ENCODE measurements around the gene GBP4. TPM values are rescaled to one million over a fixed set of nuclear protein-coding genes. Genes with fewer than 3 reads are reported as not detected.

The GBP4 gene
- total RNA-seq, 8 experiments from 2014 or later: 0.21 to 1.9 (median 0.40) TPM; not detected in 1

DNA sequence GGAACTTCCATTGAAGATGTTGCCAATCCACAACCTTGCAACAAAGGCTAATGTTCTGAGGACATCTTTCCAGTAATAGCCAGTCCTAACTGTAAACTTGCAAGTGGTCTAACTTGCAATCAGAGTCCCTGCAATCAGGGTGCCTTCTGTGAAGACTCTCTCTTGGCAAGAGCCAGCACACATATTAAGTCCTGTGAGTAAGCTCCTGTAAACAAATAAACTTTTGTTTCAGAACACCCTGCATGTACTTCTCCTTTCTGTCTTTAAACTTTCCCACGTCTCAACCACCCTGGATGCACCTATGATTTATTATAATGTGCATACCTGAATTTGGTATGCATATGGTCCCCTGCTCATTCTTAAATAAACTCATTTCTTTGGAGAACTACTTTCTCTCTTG lies 32.0 kb downstream of the GBP4 start:
- in situ Hi-C loops (cut with MboI; ENCODE audit: low pct_unique_long_range_greater_than_20kb in 2 of 9, low sequenced_read_pairs in 9 of 9, unreplicated experiment in 9 of 9): no loop called here
- no peaks in the 10 kb centered on the region for H3K4me1 ChIP-seq (replicated peaks in 1 of 2)
- H3K27ac ChIP-seq: no peak overlapping the region
- no peak overlapping the region for H3K4me3 ChIP-seq
- 0 to 67% (median 49%) methylated on average over 1 of the region's 1 CpG; no CpG with 5 or more reads in 4 of the 10 experiments for WGBS, 10 experiments
- ATAC-seq (replicated peaks in 6 of 8): peak in 1 of 8 experiments; percentile 22

DNA sequence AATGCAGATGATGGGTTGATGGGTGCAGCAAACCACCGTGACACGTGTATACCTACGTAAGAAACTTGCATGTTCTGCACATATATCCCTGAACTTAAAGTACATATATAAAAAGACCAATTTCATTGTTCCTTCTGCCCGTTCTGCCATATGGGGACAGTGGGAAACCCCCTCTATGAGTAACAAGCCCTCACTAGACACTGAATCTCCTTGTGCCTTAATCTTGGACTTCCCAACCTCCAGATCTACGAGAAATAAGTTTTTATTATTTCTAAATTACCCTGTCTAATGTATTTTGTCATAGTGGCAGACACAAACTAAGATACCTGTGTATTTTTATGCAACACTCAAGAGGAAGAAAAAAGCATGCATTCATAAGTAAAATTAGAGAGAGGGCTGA lies 32.9 kb downstream of the GBP4 start:
- 48 to 100% (median 78%) methylated on average over 1 to 5 of the region's 5 CpGs; no CpG with 5 or more reads in 3 of the 10 experiments for WGBS, 10 experiments
- in situ Hi-C loops (cut with MboI; ENCODE audit: low pct_unique_long_range_greater_than_20kb in 2 of 9, low sequenced_read_pairs in 9 of 9, unreplicated experiment in 9 of 9): no loop called here
- Histone ChIP-seq H3K4me3 (no peak overlapping the region), H3K27ac (no peak overlapping the region), H3K4me1 (replicated peaks in 1 of 2) (no peaks in the 10 kb centered on the region)
- ATAC-seq (replicated peaks in 6 of 8): no peak

DNA sequence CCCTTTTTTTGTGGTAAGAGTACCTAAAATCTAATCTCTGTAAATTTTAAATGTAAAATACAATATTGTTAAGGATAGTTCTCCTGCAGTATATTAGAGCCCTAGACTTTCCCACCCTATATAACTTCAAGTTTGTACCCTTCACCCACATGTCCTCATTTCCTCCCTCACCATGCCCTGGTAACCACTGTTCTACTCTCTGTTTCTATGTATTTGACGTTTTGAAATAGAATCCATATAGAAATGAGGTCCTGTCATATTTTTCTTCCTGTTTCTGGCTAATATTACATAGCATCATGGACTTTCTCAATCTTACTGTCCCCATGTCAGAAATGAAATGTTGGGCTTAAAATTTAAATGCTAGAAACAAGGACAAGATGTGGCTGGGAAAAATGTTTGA lies 47.7 kb downstream of the GBP4 start:
- in situ Hi-C loops (cut with MboI; ENCODE audit: low pct_unique_long_range_greater_than_20kb in 2 of 9, low sequenced_read_pairs in 9 of 9, unreplicated experiment in 9 of 9): no loop called here
- no peaks in the 10 kb centered on the region for H3K4me1 ChIP-seq (replicated peaks in 1 of 2)
- no peak for ATAC-seq (replicated peaks in 6 of 8)
- 12 to 83% (median 64%) methylated on average over 1 of the region's 1 CpG; no CpG with 5 or more reads in 1 of the 10 experiments for WGBS, 10 experiments
- H3K4me3 ChIP-seq: no peak overlapping the region
- no peak overlapping the region for H3K27ac ChIP-seq

- Histone ChIP-seq H3K27ac (no peak overlapping the region), H3K4me1 (replicated peaks in 1 of 2) (no peaks in the 10 kb centered on the region), H3K4me3 (no peak overlapping the region)
- in situ Hi-C loops (cut with MboI; ENCODE audit: low pct_unique_long_range_greater_than_20kb in 2 of 9, low sequenced_read_pairs in 9 of 9, unreplicated experiment in 9 of 9): no loop called here
- WGBS, 10 experiments: 64 to 86% (median 78%) methylated on average over 1 to 3 of the region's 3 CpGs; no CpG with 5 or more reads in 2 of the 10 experiments
- ATAC-seq (replicated peaks in 6 of 8): no peak
These were observed 48.8 kb downstream of the GBP4 start for GRCh38 chr1:89149976-89150375.

DNA sequence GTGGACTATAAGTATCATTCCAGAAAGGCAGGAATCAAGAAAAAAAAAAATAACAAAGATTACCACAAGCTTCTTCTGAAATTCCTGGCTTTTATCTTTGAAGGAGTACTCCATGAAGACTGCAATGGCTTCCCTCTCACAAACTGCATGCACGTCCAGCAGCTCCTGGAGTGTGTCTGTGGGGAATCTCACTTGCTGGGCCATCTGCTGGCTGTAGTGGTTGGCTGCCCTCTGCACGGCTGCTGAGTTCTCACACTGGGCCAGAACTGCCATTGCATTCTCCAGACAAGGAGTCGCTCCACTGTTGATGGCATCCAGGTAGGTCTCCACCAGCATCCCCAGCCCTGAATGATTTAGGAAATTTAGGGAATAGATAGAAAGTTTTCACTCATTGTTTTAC lies 49.5 kb downstream of the GBP4 start:
- no peak overlapping the region for H3K4me3 ChIP-seq
- no peaks in the 10 kb centered on the region for H3K4me1 ChIP-seq (replicated peaks in 1 of 2)
- ATAC-seq (replicated peaks in 6 of 8): peak in 5 of 8 experiments; percentile 35 to 82 (median 65)
- no peak overlapping the region for H3K27ac ChIP-seq
- 20 to 57% (median 49%) methylated on average over 2 to 3 of the region's 3 CpGs; no CpG with 5 or more reads in 4 of the 10 experiments for WGBS, 10 experiments
- in situ Hi-C loops (cut with MboI; ENCODE audit: low pct_unique_long_range_greater_than_20kb in 2 of 9, low sequenced_read_pairs in 9 of 9, unreplicated experiment in 9 of 9): no loop called here

- WGBS, 10 experiments: 17 to 100% (median 86%) methylated on average over 1 to 3 of the region's 3 CpGs; no CpG with 5 or more reads in 2 of the 10 experiments
- in situ Hi-C loops (cut with MboI; ENCODE audit: low pct_unique_long_range_greater_than_20kb in 2 of 9, low sequenced_read_pairs in 9 of 9, unreplicated experiment in 9 of 9): no loop called here
- Histone ChIP-seq H3K4me3 (no peak overlapping the region), H3K4me1 (replicated peaks in 1 of 2) (no peaks in the 10 kb centered on the region), H3K27ac (no peak overlapping the region)
- ATAC-seq (replicated peaks in 6 of 8): no peak
These were observed 50.8 kb downstream of the GBP4 start for GRCh38 chr1:89147678-89148658.

GRCh38 chr1:89146721-89147120 lies 52.0 kb downstream of the GBP4 start:
- Histone ChIP-seq H3K27ac (no peak overlapping the region), H3K4me3 (no peak overlapping the region), H3K4me1 (replicated peaks in 1 of 2) (no peaks in the 10 kb centered on the region)
- in situ Hi-C loops (cut with MboI; ENCODE audit: low pct_unique_long_range_greater_than_20kb in 2 of 9, low sequenced_read_pairs in 9 of 9, unreplicated experiment in 9 of 9): no loop called here
- WGBS, 10 experiments: 42 to 88% (median 76%) methylated on average over 1 to 3 of the region's 3 CpGs
- ATAC-seq (replicated peaks in 6 of 8): no peak

DNA sequence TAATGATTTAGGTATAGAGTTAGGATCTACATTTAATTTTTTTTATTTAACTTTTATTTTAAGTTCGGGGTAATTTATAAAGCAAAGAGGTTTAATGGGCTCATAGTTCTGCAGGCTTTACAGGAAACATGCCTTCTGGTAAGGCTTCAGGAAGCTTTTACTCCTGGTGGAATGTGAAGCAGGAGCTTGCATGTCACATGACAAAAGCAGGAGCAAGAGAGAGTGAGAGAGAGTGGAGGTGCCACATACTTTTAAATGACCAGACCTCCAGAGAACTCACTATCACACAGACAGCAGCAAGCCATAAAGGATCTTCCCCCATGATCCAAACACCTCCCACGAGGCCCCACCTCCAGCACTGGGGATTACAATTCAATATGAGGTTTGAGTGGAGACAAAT lies 55.3 kb downstream of the GBP4 start:
- H3K4me3 ChIP-seq: no peak overlapping the region
- WGBS, 10 experiments: 21 to 100% (median 63%) methylated on average over 1 to 2 of the region's 2 CpGs; no CpG with 5 or more reads in 2 of the 10 experiments
- H3K4me1 ChIP-seq (replicated peaks in 1 of 2): no peaks in the 10 kb centered on the region
- in situ Hi-C loops (cut with MboI; ENCODE audit: low pct_unique_long_range_greater_than_20kb in 2 of 9, low sequenced_read_pairs in 9 of 9, unreplicated experiment in 9 of 9): no loop called here
- ATAC-seq (replicated peaks in 6 of 8): no peak
- no peak overlapping the region for H3K27ac ChIP-seq

GRCh38 chr1:89142160-89142559 lies 56.6 kb downstream of the GBP4 start:
- ATAC-seq (replicated peaks in 6 of 8): no peak
- no peak overlapping the region for H3K27ac ChIP-seq
- WGBS, 10 experiments: 43 to 97% (median 84%) methylated on average over 1 to 4 of the region's 4 CpGs

DNA sequence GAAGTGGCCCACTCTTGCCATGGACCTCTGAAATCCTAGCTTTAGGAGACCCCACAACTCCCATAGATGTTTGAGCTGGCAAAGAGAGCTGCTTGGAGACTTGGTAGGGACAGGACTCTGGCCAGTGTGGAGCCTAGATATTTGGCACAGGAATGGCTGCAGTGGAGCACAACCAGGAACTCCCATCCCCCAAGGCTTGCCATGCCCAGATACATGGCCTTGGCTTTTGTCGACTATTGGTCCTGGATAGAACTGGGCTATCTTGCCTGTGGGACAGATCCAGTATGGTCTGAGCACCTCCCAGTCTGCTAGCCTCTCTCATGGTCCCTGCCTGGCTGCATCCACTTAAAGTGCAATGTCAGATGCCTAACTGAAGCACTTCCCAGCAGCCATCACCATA lies 65.0 kb downstream of the GBP4 start:
- 17 to 100% (median 83%) methylated on average over 1 of the region's 1 CpG; no CpG with 5 or more reads in 6 of the 10 experiments for WGBS, 10 experiments
- Histone ChIP-seq H3K4me3 (no peak overlapping the region), H3K4me1 (replicated peaks in 1 of 2) (peaks cover 0 to 3% of the 10 kb centered on the region in 2 donors), H3K27ac (no peak overlapping the region)
- ATAC-seq (replicated peaks in 6 of 8): no peak
- in situ Hi-C loops (cut with MboI; ENCODE audit: low pct_unique_long_range_greater_than_20kb in 2 of 9, low sequenced_read_pairs in 9 of 9, unreplicated experiment in 9 of 9): no loop called here

More at GRCh38 chr1:89142160-89142559, 56.6 kb downstream of the GBP4 start:
- H3K4me1 ChIP-seq (replicated peaks in 1 of 2): no peaks in the 10 kb centered on the region
- in situ Hi-C loops (cut with MboI; ENCODE audit: low pct_unique_long_range_greater_than_20kb in 2 of 9, low sequenced_read_pairs in 9 of 9, unreplicated experiment in 9 of 9): no loop called here
- H3K4me3 ChIP-seq: no peak overlapping the region

Other genes with a start within 250 kb of the GBP4 start
- gene KYAT3, start 206.3 kb downstream of the GBP4 start, total RNA-seq: 10 to 100 TPM; 23.2 to 67.7 (median 37.8) TPM
- 10 to 100 TPM in 7 of 8 experiments, 1 to 10 TPM in 1; 8.6 to 26.1 (median 15.9) TPM for gene RBMXL1, start 206.3 kb downstream of the GBP4 start, total RNA-seq
- 10 to 100 TPM in 2 of 8 experiments, 1 to 10 TPM in 2, under 1 TPM in 4; 0.09 to 44.5 (median 1.8) TPM for gene GBP3, start 176.1 kb downstream of the GBP4 start, total RNA-seq
- 10 to 100 TPM in 4 of 8 experiments, 1 to 10 TPM in 1, under 1 TPM in 3; 0.11 to 32.3 (median 9.5) TPM for gene GBP1, start 133.7 kb downstream of the GBP4 start, total RNA-seq
- 10 to 100 TPM in 1 of 8 experiments, 1 to 10 TPM in 3, under 1 TPM in 4; 0.05 to 44.7 (median 2.6) TPM for gene GBP2, start 72.8 kb downstream of the GBP4 start, total RNA-seq
- gene GBP7, start 22.9 kb downstream of the GBP4 start, total RNA-seq: under 1 TPM in 1 of 8 experiments, not detected in 7; 0.19 TPM
- gene GBP5, start 73.9 kb upstream of the GBP4 start, total RNA-seq: 1 to 10 TPM in 2 of 8 experiments, under 1 TPM in 5, not detected in 1; under 0.01 to 2.5 (median 0.47) TPM
- gene GBP6, start 165.1 kb upstream of the GBP4 start, total RNA-seq: under 1 TPM in 3 of 8 experiments, not detected in 5; 0.09 to 0.14 (median 0.09) TPM

Data from motor neuron (in vitro differentiated cells).